ENCODE results near the gene APOLD1.
"Not testable (repeated sequence)": the region's sequence is repeated elsewhere in the genome, so short reads cannot be mapped to it uniquely, and the experiment has no call there.

APOLD1 gene

GRCh38 chr12:12784911-12785814 is at the start of gene APOLD1:
Gene APOLD1 (plus strand): TSS chr12:12785659. CDS start chr12:12785692, 33 bp downstream.
- no peak for DNase-seq

- peak in 1 of 2 experiments; percentile 66 for DNase-seq
Measured at GRCh38 chr12:12736759-12737676, 48.4 kb upstream of the APOLD1 start.

DNA sequence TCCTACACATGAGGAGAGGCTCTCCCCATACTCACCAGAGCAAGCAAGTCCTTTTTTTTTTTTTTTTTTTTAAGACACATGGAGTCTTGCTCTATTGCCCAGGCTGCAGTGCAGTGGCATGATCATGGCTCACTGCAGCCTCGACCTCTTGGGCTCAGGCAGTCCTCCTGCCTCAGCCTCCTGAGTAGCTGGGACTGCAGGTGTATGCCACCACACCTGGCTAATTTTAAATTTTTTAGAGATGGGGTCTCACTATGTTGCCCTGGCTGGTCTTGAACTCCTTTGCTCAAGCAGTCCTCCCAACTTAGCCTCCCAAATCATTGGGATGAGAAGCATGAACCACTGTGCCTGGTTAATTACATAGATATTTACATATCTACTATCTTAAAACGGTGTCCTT is 47.3 kb upstream of the APOLD1 start:
- not testable (repeated sequence) for DNase-seq

GRCh38 chr12:12741660-12742059 is 43.8 kb upstream of the APOLD1 start:
- DNase-seq, result no peak

GRCh38 chr12:12744546-12745305 is 40.7 kb upstream of the APOLD1 start:
- DNase-seq, result no peak

DNA sequence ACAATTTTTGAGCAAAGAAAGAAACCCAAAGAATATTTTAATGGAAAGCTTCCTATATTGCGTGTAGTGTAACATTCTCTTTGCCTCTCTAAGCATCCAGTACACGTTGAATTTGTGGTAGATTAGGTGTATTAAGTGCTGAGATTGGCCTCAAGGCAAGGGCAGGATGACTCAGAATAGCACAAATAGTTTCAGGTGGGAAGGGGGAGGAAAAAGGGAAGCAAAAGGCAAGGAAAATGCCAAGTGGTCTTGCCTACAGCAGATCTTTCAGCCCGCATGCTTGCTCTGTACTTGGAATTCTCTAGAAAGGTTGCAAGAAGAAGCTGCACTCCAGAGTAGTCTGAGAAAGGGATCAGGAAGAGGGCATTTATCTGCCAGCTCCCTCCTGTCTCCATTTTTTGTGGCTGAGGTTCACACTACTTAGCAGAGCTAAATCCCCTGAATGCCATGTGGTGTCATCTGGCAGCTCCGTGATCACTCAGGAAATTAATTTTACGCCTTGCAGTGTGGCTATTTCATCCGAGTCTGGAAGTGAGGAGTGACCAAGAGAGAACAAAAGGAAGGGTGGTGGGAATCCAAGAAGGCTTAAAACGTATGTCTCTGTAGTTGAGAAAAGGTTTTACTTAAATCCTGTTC is 39.8 kb upstream of the APOLD1 start:
- no peak for DNase-seq

- DNase-seq, result peak in 1 of 2 experiments; percentile 15
Measured at GRCh38 chr12:12747278-12747677, 38.2 kb upstream of the APOLD1 start.

DNA sequence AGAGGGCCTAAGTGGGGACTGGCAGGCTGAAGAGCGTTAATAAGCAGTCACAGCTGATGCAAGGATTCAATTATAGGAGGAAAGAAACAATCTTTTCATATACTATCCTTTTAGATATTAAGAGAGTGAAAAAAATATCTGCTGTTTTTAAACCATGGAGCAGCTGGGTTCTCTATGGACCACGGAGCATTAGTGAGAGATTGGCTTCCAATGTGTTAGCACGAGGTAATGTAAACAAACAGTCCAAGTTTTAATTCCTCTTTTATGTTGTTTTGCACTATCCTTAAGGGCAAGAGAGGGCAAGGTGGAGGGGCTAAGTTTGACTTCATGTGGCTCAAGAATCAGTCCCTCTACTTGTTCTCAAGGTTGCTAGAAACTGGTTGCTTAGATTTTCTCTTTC is 37.4 kb upstream of the APOLD1 start:
- DNase-seq, result peak in 1 of 2 experiments; percentile 35

DNA sequence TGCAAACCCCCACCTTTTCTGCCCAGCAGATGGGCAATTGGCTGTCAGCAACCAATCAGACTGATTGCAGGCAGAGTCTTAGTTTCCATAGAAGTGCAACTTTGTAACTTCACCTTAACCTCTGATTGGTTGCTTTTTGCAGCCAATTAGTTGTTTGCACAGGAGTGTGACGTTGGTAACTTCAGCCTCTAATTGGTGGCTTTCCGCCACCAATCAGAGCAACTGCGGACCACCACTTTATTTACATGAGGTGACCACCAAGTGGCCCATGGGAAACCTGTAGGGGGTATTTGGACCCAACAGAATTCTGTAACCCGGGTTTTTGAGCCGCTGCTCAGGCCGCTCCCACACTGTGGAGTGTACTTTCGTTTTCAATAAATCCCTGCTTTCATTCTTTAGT is 36.0 kb upstream of the APOLD1 start:
- DNase-seq, result no peak

- no peak for DNase-seq
Measured at GRCh38 chr12:12755923-12756322, 29.5 kb upstream of the APOLD1 start.

DNA sequence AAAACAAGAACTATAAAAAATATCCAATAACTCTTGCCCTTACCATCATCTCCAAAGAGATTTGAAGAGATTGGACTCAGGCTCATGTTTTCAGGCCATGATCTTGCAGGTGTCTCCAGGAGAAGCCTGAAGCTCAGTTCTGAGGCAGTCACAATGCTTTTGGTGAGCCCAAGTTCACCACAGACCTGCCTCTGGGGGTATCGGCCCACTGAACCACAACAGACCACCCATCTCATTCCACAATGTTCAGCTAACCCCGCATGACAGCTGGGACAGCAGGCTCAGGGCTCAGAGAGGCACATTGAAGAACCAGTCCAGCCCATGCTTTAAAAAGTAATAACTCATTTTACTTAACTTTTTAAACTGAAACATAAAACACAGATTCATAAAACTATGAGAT is 28.3 kb upstream of the APOLD1 start:
- DNase-seq, result no peak

- DNase-seq, result no peak
Measured at GRCh38 chr12:12759234-12759915, 26.1 kb upstream of the APOLD1 start.

DNA sequence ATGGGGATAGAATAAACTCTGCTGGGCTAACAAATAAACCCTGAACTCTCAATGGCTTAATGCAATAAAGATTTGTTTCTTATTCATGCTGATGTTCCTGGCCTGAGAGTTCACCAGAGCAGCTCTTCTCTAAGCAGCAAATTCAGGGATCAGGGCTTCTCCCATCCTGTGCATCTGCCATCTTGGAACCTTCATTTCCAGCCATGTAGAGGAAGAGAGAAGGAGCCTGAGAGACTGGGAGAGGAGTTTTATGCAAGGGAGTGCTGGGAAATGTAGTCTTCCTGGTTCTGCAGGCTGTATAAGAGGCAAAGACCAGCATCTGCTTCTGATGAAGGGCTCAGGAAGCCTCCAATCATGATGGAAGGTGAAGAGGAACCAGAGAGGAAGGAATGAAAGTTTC is 20.6 kb upstream of the APOLD1 start:
- DNase-seq, result no peak

- DNase-seq, result no peak
Measured at GRCh38 chr12:12770262-12770661, 15.2 kb upstream of the APOLD1 start.

GRCh38 chr12:12774791-12775190 is 10.7 kb upstream of the APOLD1 start:
- DNase-seq, result no peak

DNA sequence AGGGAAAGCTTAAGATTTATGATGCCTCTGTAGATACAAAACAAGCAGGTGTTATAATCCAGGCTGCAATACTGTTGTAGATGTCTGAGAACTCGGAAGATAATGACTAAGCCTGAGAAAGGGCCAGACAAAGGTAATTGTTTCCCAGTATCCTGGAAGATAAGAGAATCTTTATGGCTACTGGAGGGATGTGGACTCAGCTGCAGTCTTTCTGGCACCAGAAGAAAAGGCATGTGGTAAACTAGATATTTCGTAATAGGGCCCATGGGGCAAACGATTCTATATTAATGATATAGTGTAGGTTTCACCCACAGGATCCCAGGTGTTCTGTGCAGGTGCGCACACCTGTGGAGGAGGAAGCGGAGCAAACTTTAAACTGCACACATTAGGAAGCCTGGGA is 9.2 kb upstream of the APOLD1 start:
- no peak for DNase-seq

- DNase-seq, result no peak
Measured at GRCh38 chr12:12777092-12777491, 8.4 kb upstream of the APOLD1 start.

- no peak for DNase-seq
Measured at GRCh38 chr12:12779007-12779406, 6.5 kb upstream of the APOLD1 start.

- peak; percentile 25 to 73 for DNase-seq
Measured at GRCh38 chr12:12779529-12779928, 5.9 kb upstream of the APOLD1 start.

DNA sequence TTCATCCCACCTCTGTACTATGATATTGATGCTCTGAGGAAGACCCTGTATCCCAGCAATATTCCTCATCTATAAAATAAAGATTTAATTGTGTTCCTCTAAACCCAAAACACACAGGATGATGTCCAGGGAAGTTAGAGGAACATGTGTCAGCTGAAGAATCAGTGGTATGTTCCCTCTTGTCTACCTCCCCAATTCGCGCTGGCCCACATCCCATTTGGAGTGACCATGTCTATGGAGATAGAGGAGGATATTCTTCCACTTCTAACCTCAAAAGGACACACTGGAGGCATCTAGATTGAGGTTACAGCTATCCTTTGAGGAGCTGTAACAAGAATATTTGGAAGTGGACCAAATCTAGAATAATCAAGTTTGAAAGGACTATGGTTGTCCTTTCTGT is 1.3 kb upstream of the APOLD1 start:
- DNase-seq, result no peak

DNA sequence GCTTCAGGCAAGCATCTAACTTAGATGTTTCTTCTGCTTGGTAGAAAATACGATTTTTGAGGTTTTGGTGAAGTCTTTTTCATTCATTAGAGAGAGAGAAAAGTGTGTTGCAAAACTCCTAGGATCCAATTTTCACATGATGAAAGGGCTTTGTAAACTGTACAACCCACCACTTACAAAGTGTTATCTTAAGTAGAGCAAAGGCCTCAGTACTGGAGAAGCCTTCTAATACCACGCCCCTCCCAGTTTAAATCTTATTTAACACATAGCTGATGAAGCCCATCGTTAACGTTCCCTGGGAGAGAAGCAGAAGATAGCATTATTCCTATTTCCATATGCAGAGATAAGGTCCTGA is 869 bp downstream of the APOLD1 start:
- DNase-seq, result no peak
